Esophagus mucosa (tissue), 1 donor: Measurements from ENCODE around the gene FOXF2. TPM values are rescaled to one million over a fixed set of nuclear protein-coding genes. Genes with fewer than 3 reads are reported as not detected.
"Not testable (repeated sequence)": the region's sequence is repeated elsewhere in the genome, so short reads cannot be mapped to it uniquely, and the experiment has no call there.

ENCODE experiments used
- ATAC-seq: fragments of 200-7000 bp; cut with Tn5 transposase; one replicate; pipeline ENCODE4 v1.9.1; 2020
- total RNA-seq: library from RNA; stranded (reverse); gene quantifications from one replicate; pipeline ENCODE4 v1.2.4, GENCODE V29; 2023
- donor health status: DM: yes; HTN: yes; CAD: no.

Gene FOXF2
- total RNA-seq = 0.64 TPM

GRCh38 chr6:1389369-1390132, at the start of gene FOXF2:
FOXF2 (plus strand) TSS chr6:1389576; CDS start chr6:1389948, 372 bp downstream.
- no peak for ATAC-seq

GRCh38 chr6:1346101-1346500, 43.3 kb upstream of the FOXF2 start:
- no peak for ATAC-seq

DNA sequence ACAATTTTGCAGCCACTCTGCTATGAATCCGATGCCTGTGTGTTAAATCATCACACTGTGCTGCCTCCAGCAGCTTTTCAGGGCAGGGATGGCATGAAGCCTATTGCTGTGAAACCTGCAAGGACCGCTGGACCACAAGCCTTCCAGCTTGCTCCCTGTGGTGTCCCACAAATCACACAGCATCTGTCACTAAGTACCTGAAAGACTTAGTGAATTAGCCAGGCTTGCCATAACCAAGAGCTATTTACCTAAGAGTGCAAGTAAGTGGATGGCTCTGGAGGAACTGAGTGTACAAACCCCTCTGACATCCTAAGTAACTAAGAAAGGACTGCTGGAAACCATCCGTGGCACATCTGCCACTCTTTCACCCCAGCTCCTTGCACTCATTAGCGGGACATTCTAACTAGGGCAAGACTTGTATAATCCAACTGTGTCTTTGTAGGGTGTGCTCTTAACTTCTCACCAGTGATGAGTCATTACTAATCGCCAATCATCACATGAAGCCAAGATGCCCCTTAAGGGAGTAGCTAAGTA, 42.8 kb upstream of the FOXF2 start:
- ATAC-seq = no peak

DNA sequence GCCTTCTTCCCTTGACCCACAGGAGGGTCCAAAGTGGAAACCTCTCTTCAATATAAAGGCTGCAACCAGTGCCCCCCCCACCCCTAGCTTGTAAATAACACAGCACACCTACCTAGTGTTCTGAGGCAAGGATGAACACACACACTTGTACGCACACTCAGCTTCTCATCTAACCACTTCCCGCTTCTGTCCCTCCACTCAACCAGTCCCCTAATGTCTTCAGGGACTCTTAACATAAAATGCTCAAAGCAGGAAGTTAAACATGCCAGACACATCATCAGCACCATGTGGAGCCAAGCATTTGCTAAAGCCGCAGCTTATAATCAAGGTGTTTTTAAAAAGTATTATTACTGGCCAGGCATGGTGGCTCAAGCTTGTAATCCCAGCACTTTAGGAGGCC, 42.2 kb upstream of the FOXF2 start:
- no peak for ATAC-seq

DNA sequence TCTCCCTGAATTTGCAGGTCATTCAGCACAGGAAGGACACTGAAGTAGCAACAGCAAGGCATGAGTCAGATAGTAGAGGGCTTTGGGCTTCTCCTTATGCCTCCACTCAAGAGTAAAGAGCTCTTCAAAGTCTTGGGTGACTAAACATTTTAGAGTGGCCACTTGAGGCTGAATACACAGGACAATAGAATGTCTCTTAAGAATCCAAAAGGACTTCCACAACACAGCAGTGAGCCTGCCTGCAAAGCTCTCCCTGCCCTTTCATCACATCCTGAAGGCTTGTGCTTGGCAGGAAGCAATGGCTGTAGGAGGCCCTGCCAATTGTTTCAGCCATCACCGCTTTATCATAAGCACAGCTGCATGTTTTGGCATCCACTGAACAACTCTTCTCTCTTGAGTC, 40.7 kb upstream of the FOXF2 start:
- ATAC-seq = no peak

DNA sequence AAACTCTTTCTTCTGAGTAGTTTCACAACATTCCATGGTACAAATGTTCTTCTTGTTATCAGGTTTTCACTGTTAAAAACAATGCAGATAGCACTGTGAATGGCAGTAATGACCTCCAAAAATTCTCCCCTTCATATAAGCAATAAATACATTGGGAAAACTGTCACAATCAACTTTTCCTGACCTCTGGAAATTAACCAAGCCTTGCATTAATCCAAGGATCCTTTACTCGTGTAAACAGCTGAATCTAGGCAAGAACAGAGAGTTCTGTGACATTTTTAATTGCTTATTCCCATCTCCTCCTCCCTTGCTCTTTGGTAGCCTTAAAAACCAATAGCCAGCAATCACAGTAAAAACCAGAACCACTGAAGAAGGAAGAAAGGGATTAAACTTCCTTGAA, 39.7 kb upstream of the FOXF2 start:
- ATAC-seq = no peak

DNA sequence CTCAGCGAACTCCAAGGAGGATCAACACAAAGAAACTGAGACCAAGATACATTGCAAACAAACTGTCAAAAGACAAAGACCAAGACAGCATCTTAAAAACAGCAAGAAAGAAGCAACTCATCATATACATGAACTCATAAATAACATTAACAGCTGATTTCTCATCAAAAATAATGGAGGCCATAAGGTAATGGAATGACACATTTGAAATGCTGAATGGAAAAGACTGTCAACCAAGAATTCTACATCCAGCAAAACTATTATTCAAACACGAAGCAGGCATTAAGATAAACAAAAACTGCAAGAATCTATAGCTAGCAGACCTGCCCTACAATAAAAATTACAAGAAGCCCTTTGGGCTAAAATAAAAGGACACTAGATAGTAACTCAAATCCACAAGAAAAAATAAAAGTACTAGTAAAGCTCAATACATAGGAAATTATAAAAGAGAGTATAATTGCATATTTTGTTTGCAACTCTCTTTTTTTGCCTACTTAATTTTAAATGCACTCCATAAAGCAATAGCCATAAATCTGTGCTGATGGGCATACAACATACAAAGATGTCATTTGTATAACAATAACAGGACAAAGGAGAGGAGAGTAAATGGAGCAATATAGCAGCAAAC, 37.9 kb upstream of the FOXF2 start:
- no peak for ATAC-seq

GRCh38 chr6:1355068-1355467, 34.3 kb upstream of the FOXF2 start:
- not testable (repeated sequence) for ATAC-seq

- ATAC-seq = not testable (repeated sequence)
Observed at GRCh38 chr6:1361717-1362116, 27.7 kb upstream of the FOXF2 start.

- no peak for ATAC-seq
Observed at GRCh38 chr6:1362643-1363042, 26.7 kb upstream of the FOXF2 start.

DNA sequence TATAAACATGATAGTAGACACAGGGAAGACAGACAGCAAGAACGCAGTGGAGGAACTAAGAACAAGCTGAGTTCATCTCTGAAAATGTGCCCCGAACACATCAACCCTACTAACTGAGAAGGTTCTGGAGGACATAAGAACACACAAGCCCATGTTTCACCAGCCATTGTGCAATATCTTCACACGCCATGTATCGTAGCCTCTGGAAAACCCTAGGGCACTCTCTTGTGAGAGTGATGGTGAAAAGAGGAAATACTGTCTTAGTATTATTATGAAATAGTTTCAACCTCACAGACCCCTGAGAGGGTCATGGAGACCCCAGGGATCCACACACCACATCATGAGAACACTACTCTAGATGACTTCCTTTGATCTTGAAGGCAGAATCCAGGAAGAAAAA, 26.1 kb upstream of the FOXF2 start:
- ATAC-seq = no peak

- ATAC-seq = no peak
Observed at GRCh38 chr6:1363729-1364572, 25.4 kb upstream of the FOXF2 start.

- ATAC-seq = no peak
Observed at GRCh38 chr6:1364791-1365190, 24.6 kb upstream of the FOXF2 start.

DNA sequence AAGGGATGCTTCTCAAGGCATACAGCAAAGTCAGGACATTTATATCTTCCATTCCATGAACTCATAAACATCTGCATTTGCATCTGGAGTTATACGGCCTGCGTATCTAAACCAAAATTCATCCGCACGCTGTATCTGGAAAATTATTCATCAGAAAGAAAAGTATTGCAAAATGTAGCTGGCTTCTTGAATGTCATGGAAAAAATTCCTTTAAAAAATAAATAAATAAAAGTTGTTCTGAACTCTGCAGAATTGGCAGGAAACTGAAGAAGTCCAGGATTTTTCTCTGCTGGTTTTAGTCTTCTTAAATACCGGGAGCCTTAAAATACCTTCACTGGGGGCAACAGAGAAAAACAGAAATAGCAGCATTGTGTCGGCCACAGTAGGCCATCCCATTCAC, 23.7 kb upstream of the FOXF2 start:
- no peak for ATAC-seq

DNA sequence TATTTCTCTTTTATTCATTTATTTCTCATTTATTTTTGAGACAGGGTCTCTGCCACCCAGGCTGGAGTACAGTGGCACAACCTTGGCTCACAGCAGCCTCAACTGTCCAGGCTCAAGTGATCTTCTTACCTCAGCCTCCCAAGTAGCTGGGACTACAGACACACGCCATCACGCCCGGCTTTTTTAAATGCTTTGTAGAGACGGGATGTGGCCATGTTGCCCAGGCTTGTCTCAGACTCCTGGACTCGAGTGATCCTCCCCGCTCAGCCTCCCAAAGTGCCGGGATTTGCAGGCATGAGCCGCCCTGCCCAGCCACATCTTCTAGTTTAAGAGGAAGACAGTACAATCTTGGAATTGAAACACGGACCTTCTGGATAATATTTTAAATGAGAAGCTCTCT, 21.6 kb upstream of the FOXF2 start:
- ATAC-seq = no peak

DNA sequence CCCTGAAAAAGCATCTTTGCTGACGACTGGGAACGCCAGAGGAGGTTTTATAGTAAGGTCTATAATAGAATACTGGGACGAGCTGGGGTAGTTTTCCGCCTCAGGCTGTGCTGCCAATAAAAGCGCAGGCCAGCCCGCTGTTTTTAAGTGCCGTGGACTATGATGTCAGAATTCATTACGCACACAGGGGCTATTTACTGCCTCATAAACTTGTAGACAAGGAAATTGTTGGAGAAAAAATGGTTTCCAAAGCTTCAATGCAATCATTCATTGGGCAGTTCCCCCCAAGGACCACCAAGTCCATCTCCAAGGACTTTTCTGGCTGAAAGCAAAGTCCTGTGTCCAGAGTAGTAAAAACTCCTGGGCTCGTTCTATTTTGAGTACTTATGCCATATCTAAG, 20.4 kb upstream of the FOXF2 start:
- ATAC-seq = no peak

DNA sequence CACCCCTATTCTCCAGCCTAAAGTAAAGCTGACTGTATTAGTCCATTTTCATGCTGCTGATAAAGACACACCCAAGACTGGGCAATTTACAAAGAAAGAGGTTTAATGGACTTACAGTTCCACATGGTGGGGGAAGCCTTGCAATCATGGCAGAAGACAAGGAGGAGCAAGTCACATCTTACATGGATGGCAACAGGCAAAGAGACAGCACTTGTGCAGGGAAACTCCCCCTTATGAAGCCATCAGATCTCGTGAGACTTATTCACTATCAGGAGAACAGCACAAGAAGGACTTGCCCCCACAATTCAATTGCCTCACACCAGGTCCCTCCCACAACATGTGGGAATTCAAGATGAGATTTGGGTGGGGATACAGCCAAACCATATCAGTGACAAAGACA, 19.7 kb upstream of the FOXF2 start:
- not testable (repeated sequence) for ATAC-seq

- no peak for ATAC-seq
Observed at GRCh38 chr6:1371933-1372332, 17.4 kb upstream of the FOXF2 start.

DNA sequence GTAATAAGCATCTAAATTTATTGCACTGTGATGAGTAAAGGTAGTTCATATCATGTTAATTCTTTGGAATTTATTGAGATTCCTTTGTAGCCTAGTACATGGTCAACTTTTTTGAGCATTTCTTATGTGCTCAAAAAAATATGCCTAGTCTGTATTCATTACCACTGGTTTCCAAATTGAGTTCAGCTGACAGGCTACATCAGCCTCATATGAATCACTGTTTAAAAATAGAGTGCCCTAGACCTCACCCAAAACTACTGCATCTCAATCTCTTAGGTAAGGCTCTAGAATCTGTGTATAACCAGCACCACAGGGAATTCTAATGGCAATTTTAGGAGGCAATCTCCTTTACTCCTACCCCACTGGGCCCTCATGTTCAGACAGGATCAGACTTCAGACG, 16.7 kb upstream of the FOXF2 start:
- no peak for ATAC-seq

GRCh38 chr6:1376653-1377052, 12.7 kb upstream of the FOXF2 start:
- ATAC-seq = no peak

DNA sequence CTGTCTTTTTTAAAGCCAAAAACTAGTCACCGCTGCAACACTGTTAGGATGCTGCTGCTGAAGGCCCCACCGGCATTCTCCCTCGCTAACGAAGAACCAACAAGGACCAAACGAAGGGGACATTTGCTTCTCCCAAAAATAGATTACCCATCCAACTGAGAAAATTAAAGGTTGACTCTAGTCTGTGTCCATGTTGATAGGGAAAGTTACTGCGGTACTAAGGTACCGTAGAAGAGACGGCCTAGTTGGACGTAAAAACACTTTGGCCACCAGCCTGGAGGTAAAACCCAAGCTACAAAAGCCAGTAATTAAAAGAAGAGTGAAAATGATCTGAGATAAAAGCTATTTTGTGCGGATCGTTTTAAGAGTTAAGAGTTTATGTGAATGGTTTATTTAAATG, 11.8 kb upstream of the FOXF2 start:
- no peak for ATAC-seq

DNA sequence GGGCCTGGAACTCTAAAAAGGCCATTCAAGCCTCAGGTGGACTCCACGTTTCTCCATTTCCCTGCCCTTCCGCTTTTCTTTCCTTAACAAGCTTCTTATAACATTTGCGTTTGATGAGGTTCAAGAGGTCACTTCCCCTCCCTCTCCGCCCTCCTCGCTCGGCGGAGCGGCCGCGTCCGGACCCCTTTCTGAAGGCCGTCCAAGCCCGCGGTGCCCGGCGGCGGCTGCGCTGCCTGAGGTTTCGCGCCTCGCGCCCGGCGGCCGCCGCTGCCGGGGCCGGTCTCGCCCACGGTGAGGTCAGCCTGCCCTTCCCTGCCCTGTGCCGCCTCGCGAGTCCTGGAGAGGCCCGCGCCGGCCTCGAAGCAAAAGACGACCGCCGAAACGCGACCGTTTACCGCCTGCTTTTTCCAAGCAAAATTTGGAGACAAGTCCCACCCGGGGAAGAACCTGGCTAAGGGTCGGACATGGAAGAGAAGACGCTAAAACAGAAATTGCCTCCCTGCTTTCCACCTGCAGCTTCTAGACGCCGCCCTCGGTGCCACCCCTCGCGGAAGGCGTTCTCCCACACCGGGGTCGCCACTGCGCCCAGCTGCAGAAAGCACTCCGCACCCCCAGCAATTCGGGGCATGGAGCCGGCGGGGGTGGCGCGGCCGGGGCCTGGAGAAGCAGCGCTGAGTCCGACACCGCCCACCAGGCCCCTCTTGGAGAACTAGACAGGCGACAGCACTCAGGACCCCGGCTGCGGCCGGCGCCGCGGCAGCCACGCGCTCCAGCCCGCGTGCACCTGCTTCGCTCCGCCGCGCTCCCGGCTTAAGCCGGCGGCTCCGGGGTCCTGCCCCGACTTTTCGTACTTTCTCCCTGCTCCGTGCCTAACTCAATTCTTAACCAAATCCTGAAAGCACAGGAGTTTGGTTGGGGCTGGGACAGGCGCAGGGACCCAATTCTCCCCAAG, 11.0 kb upstream of the FOXF2 start:
- no peak for ATAC-seq
